ENCODE measurements around the gene DNAH1. TPM values are rescaled to one million over a fixed set of nuclear protein-coding genes. Genes with fewer than 3 reads are reported as not detected.
A peak's percentile ranks its signal among the peaks of the same experiment; 100 is the strongest.

The DNAH1 gene
- total RNA-seq (47.2 and 47.6 TPM in 2 replicates), polyA plus RNA-seq (59.2 and 60.9 TPM in 2 replicates), polyA minus RNA-seq (32.4 and 47.7 TPM in 2 replicates)
- 16.1 TPM for total RNA-seq (2013)

DNA sequence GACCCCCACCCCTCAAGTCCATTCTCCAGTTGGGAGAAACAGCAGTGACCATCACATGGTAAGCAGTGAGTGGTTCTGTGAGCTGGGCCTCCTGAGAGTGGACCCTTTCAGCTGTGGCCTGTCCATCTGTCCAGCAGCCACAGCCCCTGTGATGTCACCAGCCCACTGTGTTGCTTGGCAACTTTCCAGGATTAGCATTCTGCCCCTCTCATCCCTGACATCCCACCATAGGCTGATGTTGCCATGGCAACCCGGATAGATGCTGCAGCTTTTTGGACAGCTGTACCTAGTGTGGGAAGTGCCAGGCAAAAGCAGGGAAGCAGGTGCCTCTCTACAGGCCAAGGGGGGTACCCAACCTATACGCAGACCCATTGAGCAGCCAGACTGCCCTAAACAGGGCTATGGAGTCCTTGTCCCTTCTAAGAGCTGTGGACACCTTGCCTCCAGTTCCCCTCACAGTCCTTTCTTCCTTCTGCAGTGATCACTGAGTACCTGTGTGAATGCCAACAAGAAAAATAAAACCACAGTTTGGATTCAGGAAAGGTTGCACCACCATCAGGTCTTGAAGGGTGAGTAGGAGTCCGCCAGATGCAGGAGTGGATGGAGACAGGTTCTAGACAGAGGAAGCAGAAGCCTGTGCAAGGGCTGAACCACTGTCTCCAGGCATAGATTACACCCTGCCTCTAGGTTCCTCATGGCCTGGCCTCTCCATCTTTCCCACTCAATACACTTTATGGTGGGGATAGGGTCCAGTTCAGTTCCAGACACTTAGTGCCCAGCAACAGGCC, at the start of gene DNAH1:
Gene DNAH1 (plus strand): TSS at position 343 of the 788 bp plus-strand sequence. CDS start 6,124 bp downstream, outside the sequence.
- no peaks in the 10 kb centered on the region for H3K27me3 Mint-ChIP-seq
- ATAC-seq (ENCODE audit: low read depth) (no peak), DNase-seq (no peak)
- intact Hi-C loops (cut with micrococcal nuclease), result no loop called here
- Histone ChIP-seq H3K27me3 (replicated peaks in 1 of 4; ENCODE audit: control extremely low read depth in 1 of 4, control insufficient read depth in 3 of 4, insufficient read depth in 4 of 4, low read length in 3 of 4) (no peaks in the 10 kb centered on the region), H3K79me2 (ENCODE audit: control insufficient read depth, insufficient read depth, low read length) (peaks cover 6% of the 10 kb centered on the region), H2AFZ (ENCODE audit: insufficient read depth, low read depth, low read length, poor library complexity, severe bottlenecking) (no peak within 1 kb of the TSS), H4K20me1 (ENCODE audit: control insufficient read depth, insufficient read depth, low read length, poor library complexity, severe bottlenecking) (no peaks in the 10 kb centered on the region), H3K9me3 (ENCODE audit: control extremely low read depth in 1 of 3, control insufficient read depth in 2 of 3, insufficient read depth in 1 of 3, low read length in 2 of 3) (no peaks in the 10 kb centered on the region), H3K36me3 (replicated peaks in 1 of 2; ENCODE audit: control extremely low read depth in 1 of 2, control insufficient read depth in 1 of 2, extremely low read depth in 1 of 2, insufficient read depth in 2 of 2, low read length in 1 of 2) (peaks cover 0 to 2% of the 10 kb centered on the region in 2 experiments), H3K4me1 (ENCODE audit: control insufficient read depth in 2 of 2, insufficient read depth in 2 of 2, low read length in 2 of 2) (peaks cover 24 to 47% of the 10 kb centered on the region in 2 donors), H3K27ac (ENCODE audit: low read length in 2 of 2) (no peak within 1 kb of the TSS), H3K9ac (ENCODE audit: low read length) (no peak within 1 kb of the TSS), H3K4me3 (ENCODE audit: control extremely low read depth in 1 of 5, extremely low read depth in 1 of 5, insufficient read depth in 1 of 5, low read depth in 2 of 5, low read length in 4 of 5) (peak within 1 kb of the TSS in 1 of 5 experiments; percentile 61), H3K4me2 (replicated peaks; ENCODE audit: low read depth, low read length, poor library complexity, severe bottlenecking) (peak within 1 kb of the TSS; percentile 86)
- 94% methylated on average over 3 of the region's 3 CpGs for WGBS (ENCODE audit: insufficient coverage)
- peak within 1 kb of the TSS; percentile 84 for H3K4me3 Mint-ChIP-seq
- POLR2A ChIA-PET, result interaction anchor here (1.4 kb wide), 1 partner anchor 27 kb away, joined by 4 read pairs; no protein-coding TSS in a partner anchor
- peak within 1 kb of the TSS; percentile 67 for H3K27ac Mint-ChIP-seq
- CTCF ChIA-PET, result interaction anchor here (1.2 to 5.2 kb wide), 3 partner anchors 23 to 25 kb away, joined by 4 to 29 read pairs (median 8); no protein-coding TSS in a partner anchor
- H3K4me1 Mint-ChIP-seq, result peaks cover 51% of the 10 kb centered on the region
- no peaks in the 10 kb centered on the region for H3K9me3 Mint-ChIP-seq (ENCODE audit: insufficient read depth)
- TF ChIP-seq, protein P1, sequence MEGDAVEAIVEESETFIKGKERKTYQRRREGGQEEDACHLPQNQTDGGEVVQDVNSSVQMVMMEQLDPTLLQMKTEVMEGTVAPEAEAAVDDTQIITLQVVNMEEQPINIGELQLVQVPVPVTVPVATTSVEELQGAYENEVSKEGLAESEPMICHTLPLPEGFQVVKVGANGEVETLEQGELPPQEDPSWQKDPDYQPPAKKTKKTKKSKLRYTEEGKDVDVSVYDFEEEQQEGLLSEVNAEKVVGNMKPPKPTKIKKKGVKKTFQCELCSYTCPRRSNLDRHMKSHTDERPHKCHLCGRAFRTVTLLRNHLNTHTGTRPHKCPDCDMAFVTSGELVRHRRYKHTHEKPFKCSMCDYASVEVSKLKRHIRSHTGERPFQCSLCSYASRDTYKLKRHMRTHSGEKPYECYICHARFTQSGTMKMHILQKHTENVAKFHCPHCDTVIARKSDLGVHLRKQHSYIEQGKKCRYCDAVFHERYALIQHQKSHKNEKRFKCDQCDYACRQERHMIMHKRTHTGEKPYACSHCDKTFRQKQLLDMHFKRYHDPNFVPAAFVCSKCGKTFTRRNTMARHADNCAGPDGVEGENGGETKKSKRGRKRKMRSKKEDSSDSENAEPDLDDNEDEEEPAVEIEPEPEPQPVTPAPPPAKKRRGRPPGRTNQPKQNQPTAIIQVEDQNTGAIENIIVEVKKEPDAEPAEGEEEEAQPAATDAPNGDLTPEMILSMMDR (IDR thresholded peaks at IDR 0.05), result no peak
- TF ChIP-seq EZH2 (IDR thresholded peaks at IDR 0.05; ENCODE audit: borderline replicate concordance, insufficient read depth, low read depth, low read length, poor library complexity, severe bottlenecking), result no peak

DNA sequence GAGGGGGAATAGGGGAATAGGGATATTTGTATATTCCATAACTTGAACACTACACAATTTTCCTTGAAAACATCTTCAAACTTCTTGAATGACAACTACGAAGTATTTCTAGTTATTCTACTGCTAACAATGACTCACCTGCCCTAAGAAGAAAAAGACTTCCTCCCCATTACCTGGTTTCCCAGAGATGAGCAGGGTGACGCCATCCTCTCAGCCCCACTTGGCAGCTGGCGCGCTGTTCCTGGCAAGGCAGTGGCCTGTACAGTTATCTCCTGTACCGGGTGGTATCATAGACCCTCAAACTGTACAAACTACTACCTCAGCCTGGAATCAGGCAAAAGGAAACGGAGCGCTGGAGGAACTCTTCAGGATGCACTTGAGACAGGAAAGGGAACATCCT, 48.1 kb upstream of the DNAH1 start:
- no peak overlapping the region for H3K27ac ChIP-seq (ENCODE audit: low read length in 2 of 2)
- no peak overlapping the region for H3K4me3 ChIP-seq (ENCODE audit: control extremely low read depth in 1 of 5, extremely low read depth in 1 of 5, insufficient read depth in 1 of 5, low read depth in 2 of 5, low read length in 4 of 5)

More for the DNA sequence above, 48.1 kb upstream of the DNAH1 start:
- no peaks in the 10 kb centered on the region for H3K27me3 ChIP-seq (replicated peaks in 1 of 4; ENCODE audit: control extremely low read depth in 1 of 4, control insufficient read depth in 3 of 4, insufficient read depth in 4 of 4, low read length in 3 of 4)
- TF ChIP-seq EZH2 (IDR thresholded peaks at IDR 0.05; ENCODE audit: borderline replicate concordance, insufficient read depth, low read depth, low read length, poor library complexity, severe bottlenecking), result no peak
- TF ChIP-seq, protein P1 (IDR thresholded peaks at IDR 0.05), result no peak
- DNase-seq (no peak), ATAC-seq (ENCODE audit: low read depth) (no peak)
- WGBS (ENCODE audit: insufficient coverage), result 93% methylated on average over 7 of the region's 7 CpGs
- Mint-ChIP-seq H3K27ac (no peak overlapping the region), H3K9me3 (ENCODE audit: insufficient read depth) (no peaks in the 10 kb centered on the region), H3K27me3 (no peaks in the 10 kb centered on the region), H3K4me3 (no peak overlapping the region), H3K4me1 (peaks cover 63% of the 10 kb centered on the region)
- H3K9ac ChIP-seq (ENCODE audit: low read length), result no peak overlapping the region
- no peak overlapping the region for H3K4me2 ChIP-seq (replicated peaks; ENCODE audit: low read depth, low read length, poor library complexity, severe bottlenecking)
- H2AFZ ChIP-seq (ENCODE audit: insufficient read depth, low read depth, low read length, poor library complexity, severe bottlenecking), result no peak overlapping the region
- peaks cover 64% of the 10 kb centered on the region for H4K20me1 ChIP-seq (ENCODE audit: control insufficient read depth, insufficient read depth, low read length, poor library complexity, severe bottlenecking)
- ChIA-PET CTCF (interaction anchor here (1.0 kb wide), 1 partner anchor 71 kb away, joined by 3 read pairs; no protein-coding TSS in a partner anchor), POLR2A (interaction anchor here (1.0 kb wide), 1 partner anchor 16 kb away, joined by 7 read pairs; no protein-coding TSS in a partner anchor)
- H3K9me3 ChIP-seq (ENCODE audit: control extremely low read depth in 1 of 3, control insufficient read depth in 2 of 3, insufficient read depth in 1 of 3, low read length in 2 of 3), result no peaks in the 10 kb centered on the region
- peaks cover 34 to 47% of the 10 kb centered on the region in 2 donors for H3K4me1 ChIP-seq (ENCODE audit: control insufficient read depth in 2 of 2, insufficient read depth in 2 of 2, low read length in 2 of 2)
- H3K36me3 ChIP-seq (replicated peaks in 1 of 2; ENCODE audit: control extremely low read depth in 1 of 2, control insufficient read depth in 1 of 2, extremely low read depth in 1 of 2, insufficient read depth in 2 of 2, low read length in 1 of 2), result peaks cover 10 to 78% of the 10 kb centered on the region in 2 experiments
- peaks cover 99% of the 10 kb centered on the region for H3K79me2 ChIP-seq (ENCODE audit: control insufficient read depth, insufficient read depth, low read length)
- intact Hi-C loops (cut with micrococcal nuclease), result no loop called here
